B cell (primary cell): ENCODE measurements around the gene FAM98A. TPM values are rescaled to one million over a fixed set of nuclear protein-coding genes. Genes with fewer than 3 reads are reported as not detected.

ENCODE experiments used
- ATAC-seq: fragments of 200-7000 bp; cut with Tn5 transposase; one replicate; pipeline ENCODE4 v1.10.0; 2021; ENCODE audit warnings: low read depth, mild to moderate bottlenecking, moderate number of reproducible peaks, moderate library complexity
- CTCF ChIA-PET: fragments of 350-600 bp; sonication (Branson Sonifier 250); formaldehyde crosslinking; loops from one replicate; lab custom pipeline; 2021; ENCODE audit warnings: antibody characterized with exemption, inconsistent platforms; lab: Charles Lee
- POLR2A ChIA-PET: fragments of 350-600 bp; sonication (Branson Sonifier 250); formaldehyde crosslinking; loops from one replicate; lab custom pipeline; 2021; ENCODE audit warnings: antibody characterized with exemption; lab: Charles Lee
- DNase-seq: peaks from one replicate; pipeline ENCODE4 v3.0.0; 2013
- H2AFZ ChIP-seq: 2 replicates; pipeline ENCODE4 v1.6.1; 2012; ENCODE audit warnings: mild to moderate bottlenecking, low read depth, low read length; ENCODE audit not compliant: insufficient read depth, poor library complexity, severe bottlenecking
- H3K27ac ChIP-seq, 2 donors: 1 replicate in 1 of 2; 2 replicates in 1 of 2; pipeline ENCODE4 v1.5.1; 2012 to 2013; ENCODE audit warnings: low read length in 2 of 2, mild to moderate bottlenecking in 2 of 2, moderate library complexity in 1 of 2
- H3K27me3 ChIP-seq, 4 experiments: fragments of 200-600 bp in 1 of 4; sonication (generic) in 1 of 4; replicated peaks in 1 of 4; 1 replicate in 2 of 4; 2 replicates in 2 of 4; pipeline versions ENCODE4 v1.6.1 to v1.7.0; 2013 to 2016; ENCODE audit warnings: low read length in 3 of 4, mild to moderate bottlenecking in 2 of 4, mixed read lengths in 1 of 4, moderate library complexity in 1 of 4; ENCODE audit not compliant: insufficient read depth in 4 of 4, control insufficient read depth in 3 of 4; ENCODE audit errors: control extremely low read depth in 1 of 4
- H3K36me3 ChIP-seq, 2 experiments: replicated peaks in 1 of 2; 1 replicate in 1 of 2; 2 replicates in 1 of 2; pipeline versions ENCODE4 v1.6.1 to v1.7.1; 2013; ENCODE audit warnings: low read length in 1 of 2; ENCODE audit not compliant: insufficient read depth in 2 of 2, control insufficient read depth in 1 of 2; ENCODE audit errors: control extremely low read depth in 1 of 2, extremely low read depth in 1 of 2
- H3K4me1 ChIP-seq, 2 donors: fragments of 200-600 bp in 1 of 2; sonication (generic) in 1 of 2; 1 replicate in 1 of 2; 2 replicates in 1 of 2; pipeline versions ENCODE4 v1.5.1 to v1.6.1; 2013 to 2017; ENCODE audit warnings: low read length in 2 of 2; ENCODE audit not compliant: control insufficient read depth in 2 of 2, insufficient read depth in 2 of 2
- H3K4me2 ChIP-seq: replicated peaks from 2 replicates; pipeline ENCODE3; 2012; ENCODE audit warnings: mild to moderate bottlenecking, low read depth, low read length; ENCODE audit not compliant: poor library complexity, severe bottlenecking
- H3K4me3 ChIP-seq, 5 experiments: fragments of 200-600 bp in 1 of 5; sonication (generic) in 1 of 5; 1 replicate in 3 of 5; 2 replicates in 2 of 5; pipeline versions ENCODE4 v1.5.1 to v1.7.0; 2011 to 2016; ENCODE audit warnings: low read length in 4 of 5, mild to moderate bottlenecking in 4 of 5, low read depth in 2 of 5, control low read depth in 1 of 5, moderate library complexity in 1 of 5; ENCODE audit not compliant: insufficient read depth in 1 of 5; ENCODE audit errors: control extremely low read depth in 1 of 5, extremely low read depth in 1 of 5
- H3K79me2 ChIP-seq: fragments of 200-600 bp; sonication (generic); one replicate; pipeline ENCODE4 v1.6.0; 2016; ENCODE audit warnings: low read length; ENCODE audit not compliant: control insufficient read depth, insufficient read depth
- H3K9ac ChIP-seq: fragments of 200-600 bp; sonication (generic); 2 replicates; pipeline ENCODE4 v1.6.1; 2017; ENCODE audit warnings: mild to moderate bottlenecking, low read length, moderate library complexity
- H3K9me3 ChIP-seq, 3 donors: one replicate each; pipeline versions ENCODE4 v1.6.1 to v1.7.1; 2013; ENCODE audit warnings: low read length in 2 of 3; ENCODE audit not compliant: control insufficient read depth in 2 of 3, insufficient read depth in 1 of 3; ENCODE audit errors: control extremely low read depth in 1 of 3
- H4K20me1 ChIP-seq: 2 replicates; pipeline ENCODE4 v1.6.0; 2012; ENCODE audit warnings: mild to moderate bottlenecking, low read length; ENCODE audit not compliant: insufficient read depth, control insufficient read depth, poor library complexity, severe bottlenecking
- H3K27ac Mint-ChIP-seq: one replicate; pipeline ENCODE4 v1.8.0; 2021; ENCODE audit warnings: mixed read lengths
- H3K27me3 Mint-ChIP-seq: one replicate; pipeline ENCODE4 v1.8.0; 2021; ENCODE audit warnings: mixed read lengths
- H3K4me1 Mint-ChIP-seq: one replicate; pipeline ENCODE4 v1.8.0; 2021; ENCODE audit warnings: mixed read lengths
- H3K4me3 Mint-ChIP-seq: one replicate; pipeline ENCODE4 v1.8.0; 2021; ENCODE audit warnings: mixed read lengths
- H3K9me3 Mint-ChIP-seq: one replicate; pipeline ENCODE4 v1.8.0; 2022; ENCODE audit warnings: mixed read lengths; ENCODE audit not compliant: insufficient read depth
- EZH2 ChIP-seq: IDR thresholded peaks from 2 replicates; pipeline ENCODE4 v1.6.1; 2012; ENCODE audit warnings: borderline replicate concordance, low read depth, mild to moderate bottlenecking, moderate library complexity, low read length; ENCODE audit not compliant: insufficient read depth, poor library complexity, severe bottlenecking
- WGBS: methylation state at CpG from one replicate; pipeline ENCODE4 v1.1.5; 2013; ENCODE audit warnings: missing lambda C conversion rate; ENCODE audit not compliant: insufficient coverage; 5-methylcytosine and 5-hydroxymethylcytosine counted together
- intact Hi-C: fragments of 100-400 bp; cut with micrococcal nuclease; formaldehyde crosslinking; loops from one replicate; pipeline ENCODE4 v1.10.0; 2022
- polyA plus RNA-seq: library from polyadenylated mRNA; depleted of rRNA; stranded (reverse); fragments of >200 nt; gene quantifications from 2 replicates; pipeline ENCODE4 v1.2.3, GENCODE V29; 2012
- total RNA-seq, 2 donors: library from RNA; stranded (reverse); fragments of 120-200 nt in 1 of 2; gene quantifications; 1 replicate in 1 of 2; 2 replicates in 1 of 2; pipeline versions ENCODE4 v1.2.3 to v1.2.4, GENCODE V29; 2013 to 2022
- TF ChIP-seq, protein P1 (sequence below): fragments of 200-600 bp; IDR thresholded peaks from one replicate; pipeline ENCODE4 v1.8.0; 2022; ENCODE audit warnings: antibody characterized with exemption, mild to moderate bottlenecking

Gene FAM98A
- total and polyA plus RNA-seq, 2 donors (not counting 1 experiment from before 2014, with no cell fraction given): 8.1 to 32.1 TPM

DNA sequence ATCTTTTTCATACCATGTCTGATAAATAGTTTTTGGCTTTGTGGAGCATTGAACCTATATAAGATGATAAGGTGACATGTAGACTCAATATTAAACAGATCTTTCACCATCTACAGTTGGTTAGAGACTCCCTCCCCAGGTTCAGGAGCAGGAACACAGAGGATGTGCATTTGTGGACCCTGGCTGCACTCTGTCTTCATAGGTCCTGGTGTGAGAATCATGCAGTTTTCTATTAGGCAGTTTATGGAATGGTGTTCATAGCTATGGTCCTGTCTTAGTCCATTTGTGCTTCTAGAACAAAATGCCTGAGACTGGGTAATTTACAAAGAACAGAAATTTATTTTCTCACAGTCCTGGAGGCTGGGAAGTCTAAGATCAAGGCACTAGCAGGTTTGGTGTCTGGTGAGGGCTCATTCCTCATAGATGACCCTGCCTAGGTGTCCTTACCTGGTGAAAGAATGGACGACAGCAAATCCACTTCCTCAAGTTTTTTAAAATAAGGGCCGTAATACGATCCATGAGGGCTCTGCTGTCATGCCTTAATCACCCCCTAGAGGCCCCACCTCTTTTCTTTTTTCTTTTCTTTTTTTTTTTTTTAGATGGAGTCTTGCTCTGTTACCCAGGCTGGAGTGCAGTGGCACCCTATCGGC lies 35.3 kb upstream of the FAM98A start:
- no peaks in the 10 kb centered on the region for H3K4me1 Mint-ChIP-seq
- H3K9ac ChIP-seq: no peak overlapping the region
- 60% methylated on average over 1 of the region's 4 CpGs for WGBS
- no peaks in the 10 kb centered on the region for H3K79me2 ChIP-seq
- TF ChIP-seq EZH2: no peak
- TF ChIP-seq, protein P1, sequence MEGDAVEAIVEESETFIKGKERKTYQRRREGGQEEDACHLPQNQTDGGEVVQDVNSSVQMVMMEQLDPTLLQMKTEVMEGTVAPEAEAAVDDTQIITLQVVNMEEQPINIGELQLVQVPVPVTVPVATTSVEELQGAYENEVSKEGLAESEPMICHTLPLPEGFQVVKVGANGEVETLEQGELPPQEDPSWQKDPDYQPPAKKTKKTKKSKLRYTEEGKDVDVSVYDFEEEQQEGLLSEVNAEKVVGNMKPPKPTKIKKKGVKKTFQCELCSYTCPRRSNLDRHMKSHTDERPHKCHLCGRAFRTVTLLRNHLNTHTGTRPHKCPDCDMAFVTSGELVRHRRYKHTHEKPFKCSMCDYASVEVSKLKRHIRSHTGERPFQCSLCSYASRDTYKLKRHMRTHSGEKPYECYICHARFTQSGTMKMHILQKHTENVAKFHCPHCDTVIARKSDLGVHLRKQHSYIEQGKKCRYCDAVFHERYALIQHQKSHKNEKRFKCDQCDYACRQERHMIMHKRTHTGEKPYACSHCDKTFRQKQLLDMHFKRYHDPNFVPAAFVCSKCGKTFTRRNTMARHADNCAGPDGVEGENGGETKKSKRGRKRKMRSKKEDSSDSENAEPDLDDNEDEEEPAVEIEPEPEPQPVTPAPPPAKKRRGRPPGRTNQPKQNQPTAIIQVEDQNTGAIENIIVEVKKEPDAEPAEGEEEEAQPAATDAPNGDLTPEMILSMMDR: no peak
- POLR2A ChIA-PET: no interaction called here
- intact Hi-C loops: no loop called here
- H3K4me3 ChIP-seq: no peak overlapping the region
- no peaks in the 10 kb centered on the region for H3K27me3 ChIP-seq
- CTCF ChIA-PET: no interaction called here
- no peak overlapping the region for H3K27ac Mint-ChIP-seq
- H4K20me1 ChIP-seq: no peaks in the 10 kb centered on the region
- H3K4me2 ChIP-seq: no peak overlapping the region
- no peak overlapping the region for H3K27ac ChIP-seq
- DNase-seq (no peak), ATAC-seq (no peak)
- H3K9me3 ChIP-seq: no peaks in the 10 kb centered on the region
- no peak overlapping the region for H2AFZ ChIP-seq
- no peak overlapping the region for H3K4me3 Mint-ChIP-seq
- no peaks in the 10 kb centered on the region for H3K27me3 Mint-ChIP-seq
- no peaks in the 10 kb centered on the region for H3K4me1 ChIP-seq
- H3K36me3 ChIP-seq: no peaks in the 10 kb centered on the region
- H3K9me3 Mint-ChIP-seq: no peaks in the 10 kb centered on the region

DNA sequence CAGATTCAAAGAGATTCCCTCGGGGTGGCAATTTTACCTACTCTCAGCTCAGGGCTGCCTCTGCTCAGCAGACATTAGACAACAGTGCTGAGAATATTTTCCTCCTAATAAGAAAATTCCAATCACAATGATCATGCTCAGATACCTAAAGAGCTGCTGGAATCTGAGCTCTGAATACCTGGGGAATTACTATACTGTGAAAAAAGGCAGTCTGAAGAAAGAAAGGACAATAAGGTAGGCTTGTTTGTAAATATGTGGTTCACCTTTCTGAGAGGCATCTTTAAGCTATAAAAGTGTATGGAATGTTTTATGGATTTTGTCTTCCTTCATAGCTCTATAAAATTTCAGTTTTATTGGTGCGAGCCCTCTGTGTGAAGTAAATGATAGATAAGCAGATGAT lies 34.2 kb upstream of the FAM98A start:
- no peaks in the 10 kb centered on the region for H3K4me1 ChIP-seq
- ChIA-PET CTCF (no interaction called here), POLR2A (no interaction called here)
- Mint-ChIP-seq H3K27me3 (no peaks in the 10 kb centered on the region), H3K4me3 (no peak overlapping the region), H3K9me3 (no peaks in the 10 kb centered on the region), H3K4me1 (no peaks in the 10 kb centered on the region), H3K27ac (no peak overlapping the region)
- no peaks in the 10 kb centered on the region for H3K79me2 ChIP-seq
- no peak overlapping the region for H3K4me2 ChIP-seq
- no peak overlapping the region for H3K27ac ChIP-seq
- H3K4me3 ChIP-seq: no peak overlapping the region
- H2AFZ ChIP-seq: no peak overlapping the region
- no peaks in the 10 kb centered on the region for H3K27me3 ChIP-seq
- intact Hi-C loops: no loop called here
- no peaks in the 10 kb centered on the region for H4K20me1 ChIP-seq
- H3K36me3 ChIP-seq: no peaks in the 10 kb centered on the region
- WGBS: 100% methylated on average over 1 of the region's 2 CpGs
- no peaks in the 10 kb centered on the region for H3K9me3 ChIP-seq
- DNase-seq (no peak), ATAC-seq (no peak)
- TF ChIP-seq EZH2: no peak
- TF ChIP-seq, protein P1: no peak
- H3K9ac ChIP-seq: no peak overlapping the region
